Smooth muscle cell (in vitro differentiated cells): Measurements from ENCODE around the gene C22orf23. TPM values are rescaled to one million over a fixed set of nuclear protein-coding genes. Genes with fewer than 3 reads are reported as not detected.

Source experiments
- DNase-seq: peaks from one replicate; lab custom pipeline; 2025; ENCODE audit not compliant: unreplicated experiment; lab: John Stamatoyannopoulos, UW
- H2AFZ ChIP-seq: fragments of 200-600 bp; sonication (generic); 2 replicates; pipeline ENCODE4 v1.6.0; 2016; ENCODE audit warnings: antibody characterized with exemption, low read depth, mild to moderate bottlenecking
- H3F3A ChIP-seq: fragments of 200-600 bp; sonication (generic); 2 replicates; pipeline ENCODE4 v1.6.0; 2017; ENCODE audit warnings: antibody characterized with exemption, low read depth
- H3K27ac ChIP-seq: fragments of 200-600 bp; sonication (generic); 2 replicates; pipeline ENCODE4 v1.5.1; 2016; ENCODE audit warnings: low read depth, mild to moderate bottlenecking
- H3K27me3 ChIP-seq: fragments of 200-600 bp; sonication (generic); 2 replicates; pipeline ENCODE4 v1.6.1; 2016; ENCODE audit warnings: low read depth, mild to moderate bottlenecking
- H3K36me3 ChIP-seq: fragments of 200-600 bp; sonication (generic); 2 replicates; pipeline ENCODE4 v1.5.1; 2016; ENCODE audit warnings: low read depth
- H3K4me1 ChIP-seq: fragments of 200-600 bp; sonication (generic); 2 replicates; pipeline ENCODE4 v1.5.1; 2016; ENCODE audit warnings: low read depth
- H3K4me2 ChIP-seq: fragments of 200-600 bp; sonication (generic); 2 replicates; pipeline ENCODE4 v1.6.0; 2016; ENCODE audit warnings: mild to moderate bottlenecking
- H3K4me3 ChIP-seq: fragments of 200-600 bp; sonication (generic); 2 replicates; pipeline ENCODE4 v1.5.1; 2016; ENCODE audit warnings: mild to moderate bottlenecking
- H3K79me2 ChIP-seq: fragments of 200-600 bp; sonication (generic); 2 replicates; pipeline ENCODE4 v1.6.0; 2016; ENCODE audit warnings: low read depth, mild to moderate bottlenecking
- H3K9ac ChIP-seq: fragments of 200-600 bp; sonication (generic); 2 replicates; pipeline ENCODE4 v1.6.0; 2016; ENCODE audit warnings: low read depth
- H3K9me3 ChIP-seq: fragments of 200-600 bp; sonication (generic); replicated peaks from 2 replicates; pipeline ENCODE4 v1.5.1; 2016; ENCODE audit warnings: low read depth
- H4K20me1 ChIP-seq: fragments of 200-600 bp; sonication (generic); 2 replicates; pipeline ENCODE4 v1.6.0; 2016; ENCODE audit warnings: low read depth
- CTCF ChIP-seq: fragments of 200-600 bp; sonication (generic); IDR thresholded peaks from 2 replicates; pipeline ENCODE4 v1.5.1; 2017; ENCODE audit warnings: borderline replicate concordance, mild to moderate bottlenecking, antibody characterized with exemption; ENCODE audit not compliant: insufficient read depth, poor library complexity, severe bottlenecking
- WGBS: methylation state at CpG from one replicate; pipeline ENCODE4 v1.1.7; 2016; ENCODE audit warnings: low lambda C conversion rate; 5-methylcytosine and 5-hydroxymethylcytosine counted together
- polyA plus RNA-seq: library from polyadenylated mRNA; unstranded; fragments of >200 nt; fragmentation: Nextera tagmentation; extraction: Ambion mirVana; gene quantifications from 2 replicates; pipeline ENCODE4 v1.2.1, GENCODE V29; 2016
- total RNA-seq: library from RNA; depleted of rRNA; stranded (reverse); fragments of >200 nt; gene quantifications from 2 replicates; pipeline ENCODE4 v1.2.3, GENCODE V29; 2014

C22orf23 gene
- total and polyA plus RNA-seq, 2 experiments from 2014 or later, result 0.18 to 2.4 TPM

- H3K9me3 ChIP-seq, result no peaks in the 10 kb centered on the region
- no peaks in the 10 kb centered on the region for H3K27me3 ChIP-seq
- H4K20me1 ChIP-seq, result peaks cover 41% of the 10 kb centered on the region
- peaks cover 39% of the 10 kb centered on the region for H3K79me2 ChIP-seq
- no peak for TF ChIP-seq CTCF
- peak overlapping the region; percentile 76 for H3K9ac ChIP-seq
- H3K4me3 ChIP-seq, result peak overlapping the region; percentile 62
- WGBS, result 33% methylated on average over 5 of the region's 75 CpGs
- peak overlapping the region; percentile 93 for H3K4me2 ChIP-seq
- no peak overlapping the region for H2AFZ ChIP-seq
- peaks cover 10% of the 10 kb centered on the region for H3K4me1 ChIP-seq
- peak overlapping the region; percentile 68 for H3K27ac ChIP-seq
- DNase-seq, result no peak
- no peaks in the 10 kb centered on the region for H3K36me3 ChIP-seq
- peaks cover 8% of the 10 kb centered on the region for H3F3A ChIP-seq
Measured at GRCh38 chr22:37906364-37907008, 46.9 kb downstream of the C22orf23 start.

- H3K9me3 ChIP-seq, result no peaks in the 10 kb centered on the region
- peak within 1 kb of the TSS; percentile 76 for H3K9ac ChIP-seq
- no peaks in the 10 kb centered on the region for H3K27me3 ChIP-seq
- peak within 1 kb of the TSS; percentile 62 for H3K4me3 ChIP-seq
- WGBS, result 30% methylated on average over 8 of the region's 90 CpGs
- no peak within 1 kb of the TSS for H2AFZ ChIP-seq
- TF ChIP-seq CTCF, result no peak
- peaks cover 33% of the 10 kb centered on the region for H4K20me1 ChIP-seq
- H3K4me2 ChIP-seq, result peak within 1 kb of the TSS; percentile 93
- H3K27ac ChIP-seq, result peak within 1 kb of the TSS; percentile 96
- H3K36me3 ChIP-seq, result no peaks in the 10 kb centered on the region
- peaks cover 8% of the 10 kb centered on the region for H3K4me1 ChIP-seq
- peak; percentile 44 for DNase-seq
- H3F3A ChIP-seq, result peaks cover 8% of the 10 kb centered on the region
- H3K79me2 ChIP-seq, result peaks cover 36% of the 10 kb centered on the region
Measured at GRCh38 chr22:37905534-37906363, 47.7 kb downstream of the C22orf23 start, which contains the start of gene MICALL1. Gene MICALL1 (plus strand): TSS chr22:37906297. CDS start chr22:37906423, 126 bp downstream.

GRCh38 chr22:37904572-37905533 lies 48.5 kb downstream of the C22orf23 start:
- TF ChIP-seq CTCF, result no peak
- no peaks in the 10 kb centered on the region for H3K27me3 ChIP-seq
- peaks cover 24% of the 10 kb centered on the region for H4K20me1 ChIP-seq
- H3K9me3 ChIP-seq, result no peaks in the 10 kb centered on the region
- no peak overlapping the region for H2AFZ ChIP-seq
- H3K36me3 ChIP-seq, result no peaks in the 10 kb centered on the region
- H3F3A ChIP-seq, result peaks cover 8% of the 10 kb centered on the region
- 34% methylated on average over 10 of the region's 10 CpGs for WGBS
- H3K4me1 ChIP-seq, result peaks cover 4% of the 10 kb centered on the region
- peaks cover 32% of the 10 kb centered on the region for H3K79me2 ChIP-seq
- H3K9ac ChIP-seq, result peak overlapping the region; percentile 74
- H3K4me2 ChIP-seq, result peak overlapping the region; percentile 82
- peak; percentile 63 for DNase-seq
- peak overlapping the region; percentile 51 for H3K4me3 ChIP-seq
- H3K27ac ChIP-seq, result peak overlapping the region; percentile 96
